RWPE1 (cell line): ENCODE results near the gene SMARCC1.

Experiments
- CTCF ChIA-PET: fragments of 350-600 bp; sonication (Branson Sonifier 250); formaldehyde crosslinking; extraction: SDS; loops from one replicate; lab custom pipeline; 2021; lab: Yijun Ruan, JAX
- POLR2A ChIA-PET: fragments of 400-600 bp; formaldehyde crosslinking; extraction: SDS; loops from one replicate; lab custom pipeline; 2020; ENCODE audit warnings: antibody characterized with exemption; ENCODE audit not compliant: low non-redundant PET; lab: Yijun Ruan, JAX
- DNase-seq: peaks from one replicate; pipeline ENCODE4 v3.0.0; 2012; ENCODE audit warnings: low spot score
- H3K27ac ChIP-seq: fragments of 450-650 bp; 2 replicates; pipeline ENCODE4 v1.5.1; 2017
- CTCF ChIP-seq: fragments of 450-650 bp; conservative IDR thresholded peaks from 2 replicates; pipeline ENCODE4 v1.5.1; 2017; ENCODE audit warnings: low read depth, mild to moderate bottlenecking

SMARCC1 gene

GRCh38 chr3:47663630-47664240 is 118.0 kb downstream of the SMARCC1 start:
- ChIA-PET POLR2A (no interaction called here), CTCF (no interaction called here)
- H3K27ac ChIP-seq: no peak overlapping the region
- TF ChIP-seq CTCF: no peak
- DNase-seq: no peak

- peak overlapping the region; percentile 59 for H3K27ac ChIP-seq
- POLR2A ChIA-PET: no interaction called here
- peak; percentile 20 for DNase-seq
- CTCF ChIA-PET: interaction anchor here (0.6 to 0.7 kb wide), 2 partner anchors 33 to 40 kb away, joined by 3 to 4 read pairs; no protein-coding TSS in a partner anchor
- no peak for TF ChIP-seq CTCF
Measured at GRCh38 chr3:47661121-47661752, 120.5 kb downstream of the SMARCC1 start.

DNA sequence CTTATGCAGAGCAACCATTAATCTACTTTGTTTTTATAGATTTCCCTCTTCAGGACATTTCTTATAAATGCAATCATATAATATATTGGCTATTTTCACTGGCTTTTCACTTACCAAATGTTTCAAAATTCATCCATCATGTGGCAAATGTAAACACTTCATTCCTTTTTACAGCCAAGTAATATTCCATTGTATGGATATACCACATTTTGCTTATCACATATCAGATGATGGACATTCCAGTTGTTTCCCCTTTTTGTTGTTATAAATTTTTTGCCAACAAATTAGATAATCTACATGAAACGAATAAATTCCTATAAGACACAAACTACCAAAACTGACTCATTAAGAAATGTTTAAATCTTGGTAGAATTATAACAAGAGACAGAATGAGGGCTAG is 123.2 kb downstream of the SMARCC1 start:
- ChIA-PET POLR2A (no interaction called here), CTCF (no interaction called here)
- H3K27ac ChIP-seq: no peak overlapping the region
- TF ChIP-seq CTCF: no peak
- no peak for DNase-seq

DNA sequence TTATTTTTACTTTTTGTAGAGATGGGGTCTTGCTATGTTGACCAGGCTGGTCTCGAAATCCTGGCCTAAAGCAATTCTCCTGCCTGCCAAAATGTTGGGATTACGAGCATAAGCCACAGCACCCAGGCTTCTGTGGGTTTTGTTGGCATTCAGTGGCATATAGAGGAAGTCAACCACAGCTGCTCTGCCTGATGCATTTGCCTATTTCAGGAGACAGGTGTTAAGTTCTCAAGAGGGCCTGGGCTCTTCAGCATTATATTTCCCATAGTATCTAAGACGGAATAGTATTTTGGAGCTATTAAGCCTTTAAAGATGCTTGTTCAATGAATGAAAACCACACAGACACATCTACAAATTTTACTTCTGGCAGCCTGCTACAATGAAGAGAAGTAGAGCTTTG is 129.6 kb downstream of the SMARCC1 start:
- ChIA-PET POLR2A (no interaction called here), CTCF (no interaction called here)
- no peak overlapping the region for H3K27ac ChIP-seq
- TF ChIP-seq CTCF: no peak
- DNase-seq: no peak

- POLR2A ChIA-PET: no interaction called here
Measured at GRCh38 chr3:47650294-47650693, 131.4 kb downstream of the SMARCC1 start.

GRCh38 chr3:47647550-47647949 is 134.1 kb downstream of the SMARCC1 start:
- POLR2A ChIA-PET: no interaction called here
- CTCF ChIA-PET: interaction anchor here (0.5 kb wide), 1 partner anchor 23 kb away, joined by 3 read pairs; no protein-coding TSS in a partner anchor

More at GRCh38 chr3:47650294-47650693, 131.4 kb downstream of the SMARCC1 start:
- no peak for DNase-seq
- CTCF ChIA-PET: no interaction called here
- no peak for TF ChIP-seq CTCF
- no peak overlapping the region for H3K27ac ChIP-seq

More at GRCh38 chr3:47647550-47647949, 134.1 kb downstream of the SMARCC1 start:
- H3K27ac ChIP-seq: no peak overlapping the region
- TF ChIP-seq CTCF: no peak
- DNase-seq: no peak
